HG03432 (cell line): ENCODE data around the gene TFE3.
"Not testable (repeated sequence)": the region's sequence is repeated elsewhere in the genome, so short reads cannot be mapped to it uniquely, and the experiment has no call there.

Source experiments
- ATAC-seq: cut with Tn5 transposase; IDR thresholded peaks from one replicate; pipeline ENCODE4 v1.9.1; 2021; ENCODE audit warnings: mild to moderate bottlenecking, moderate library complexity; ENCODE audit not compliant: unreplicated experiment

The TFE3 gene

DNA sequence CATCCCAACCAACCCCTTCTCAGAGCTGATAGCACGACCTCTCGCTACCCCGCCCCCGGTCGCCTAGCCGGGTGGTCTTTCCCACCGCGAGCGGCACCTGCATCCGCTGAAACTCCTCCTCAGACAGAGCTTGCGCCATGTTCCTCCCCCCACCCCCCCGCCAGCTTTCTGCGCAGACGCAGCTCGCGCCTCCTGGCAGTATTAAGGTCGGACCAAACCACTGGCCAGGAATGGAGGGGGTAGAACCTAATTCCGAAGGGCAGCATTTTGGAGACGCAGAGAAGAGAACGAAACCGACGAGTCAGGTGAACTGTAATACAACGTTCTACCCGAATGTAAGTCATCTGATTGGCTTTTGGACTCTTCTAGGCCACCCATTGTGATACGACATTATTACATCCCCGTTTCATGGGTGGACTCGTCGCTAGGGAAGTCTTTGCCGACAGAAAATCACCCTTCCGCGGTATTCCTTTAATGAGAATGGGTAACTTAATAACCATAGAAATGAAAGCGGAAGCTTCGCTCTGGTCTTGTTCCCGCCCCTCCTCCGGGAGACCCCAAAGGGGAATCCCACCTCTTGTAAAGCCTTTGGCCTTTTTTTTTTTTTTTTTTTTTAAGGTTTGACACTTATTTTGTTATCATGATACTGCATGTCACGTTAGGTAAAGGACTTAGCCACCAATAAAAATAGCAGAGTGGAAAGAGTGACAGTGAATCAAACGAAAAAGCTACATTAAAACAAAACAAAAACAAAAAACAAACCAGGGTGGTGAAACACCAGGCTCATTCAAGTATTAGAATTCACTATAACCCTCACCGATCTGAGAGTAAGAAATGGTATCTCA, 40.8 kb downstream of the TFE3 start, which contains the start of gene GRIPAP1:
Gene GRIPAP1, minus strand, starts transcription at position 174 of the 845 bp plus-strand sequence. Its CDS starts 35 bp downstream, at position 139.
- peak; percentile 86 for ATAC-seq

DNA sequence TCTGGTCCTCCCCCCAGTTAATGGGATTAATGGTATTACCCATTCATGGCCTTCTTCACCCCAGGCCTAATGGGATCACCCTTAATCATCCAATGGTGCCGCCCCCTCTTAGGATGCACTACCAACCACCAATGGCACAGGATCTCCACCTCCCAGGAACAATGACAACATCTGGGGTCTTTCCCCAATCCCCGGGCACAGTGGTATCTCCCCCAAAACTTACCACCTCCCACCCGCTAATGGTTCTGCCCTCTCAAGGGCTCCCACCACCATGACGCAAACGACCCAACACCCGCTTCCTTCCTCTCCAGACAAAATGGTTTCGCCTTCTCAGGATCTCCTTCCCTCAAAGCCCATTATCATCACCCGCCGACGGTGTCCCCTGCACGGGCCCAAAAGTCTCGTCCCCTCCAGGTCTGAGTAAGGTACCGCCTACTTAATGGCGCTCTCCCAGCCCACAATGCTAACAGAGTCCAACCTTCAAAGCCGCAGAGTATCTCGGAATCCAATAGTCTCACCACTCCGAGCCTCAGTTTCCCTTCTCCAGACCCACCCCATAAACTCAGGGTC, 41.6 kb downstream of the TFE3 start:
- peak; percentile 36 for ATAC-seq

DNA sequence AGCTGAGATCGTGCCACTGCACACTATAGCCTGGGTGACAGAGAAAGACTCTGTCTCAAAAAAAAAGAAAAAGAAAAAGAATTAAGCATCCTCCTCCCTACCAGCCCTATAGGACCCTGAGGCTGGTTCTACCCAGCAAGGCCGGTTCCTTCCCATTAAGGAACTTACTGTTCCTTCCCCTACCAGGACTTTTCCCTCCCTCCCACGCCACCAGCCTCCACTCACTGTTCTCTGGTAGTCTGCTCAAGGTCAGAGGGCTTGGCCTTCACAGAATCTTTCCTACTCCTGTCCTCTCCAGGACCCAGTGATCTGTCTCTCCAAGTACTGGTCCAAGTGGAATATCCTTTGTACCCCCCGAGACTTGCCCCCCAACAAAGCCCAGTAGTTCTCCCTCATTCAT, 42.5 kb downstream of the TFE3 start:
- ATAC-seq, result no peak

DNA sequence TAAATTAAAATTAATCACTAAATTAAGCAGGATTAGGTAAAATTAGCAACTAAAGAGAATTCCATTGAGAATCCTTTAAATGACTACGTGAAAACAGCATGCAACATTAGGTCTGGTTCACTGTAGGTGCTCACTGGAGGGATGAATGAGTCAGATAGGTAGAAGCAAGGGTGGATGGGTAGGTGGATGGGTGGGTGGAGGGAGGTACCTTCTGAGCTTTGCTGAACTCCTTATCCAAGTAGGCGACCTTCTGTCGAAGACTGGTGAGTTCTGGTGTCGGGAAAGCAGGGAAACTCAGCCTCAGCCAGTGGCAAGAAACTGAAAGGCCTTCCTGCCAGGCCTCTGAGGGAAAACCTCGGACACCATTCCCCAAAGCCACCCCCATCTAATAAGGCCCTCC, 44.1 kb downstream of the TFE3 start:
- ATAC-seq, result no peak

DNA sequence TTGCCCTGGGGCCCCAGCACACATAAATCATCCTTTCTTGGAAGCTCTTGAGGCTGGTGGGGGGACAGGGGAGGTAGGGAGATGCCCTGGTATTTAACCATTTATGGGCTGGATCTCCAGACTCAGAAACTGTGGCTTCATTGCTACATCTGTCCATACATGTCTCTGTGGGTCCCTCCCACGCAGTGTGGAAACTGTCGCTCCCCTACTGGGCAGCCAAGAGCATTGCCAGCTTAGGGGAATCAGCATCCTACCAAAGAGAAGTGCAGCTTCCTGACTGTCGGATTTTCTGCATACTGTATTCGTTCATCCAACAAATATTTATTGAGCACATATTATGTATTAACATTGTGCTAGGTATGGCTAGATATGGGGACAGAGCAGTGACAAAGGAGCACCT, 44.8 kb downstream of the TFE3 start:
- ATAC-seq, result no peak

DNA sequence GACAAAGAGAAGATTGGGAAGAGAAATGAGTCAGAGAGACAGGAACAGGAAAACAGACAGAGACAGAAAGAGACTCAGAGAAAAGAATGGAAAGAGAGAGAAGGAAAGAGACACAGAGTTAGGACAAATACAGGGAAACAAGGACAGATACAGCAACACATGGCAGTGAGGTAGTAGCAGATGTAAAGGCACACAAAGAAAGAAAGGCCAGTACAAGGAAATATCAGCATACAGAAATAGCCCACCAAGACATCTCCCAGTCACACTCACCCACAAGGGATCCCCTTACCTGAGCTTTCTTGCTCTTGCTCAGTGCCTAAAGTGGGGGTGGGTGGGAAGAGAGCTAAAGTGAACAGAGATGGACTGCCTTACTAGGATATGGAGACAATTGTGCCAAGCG, 45.3 kb downstream of the TFE3 start:
- no peak for ATAC-seq

DNA sequence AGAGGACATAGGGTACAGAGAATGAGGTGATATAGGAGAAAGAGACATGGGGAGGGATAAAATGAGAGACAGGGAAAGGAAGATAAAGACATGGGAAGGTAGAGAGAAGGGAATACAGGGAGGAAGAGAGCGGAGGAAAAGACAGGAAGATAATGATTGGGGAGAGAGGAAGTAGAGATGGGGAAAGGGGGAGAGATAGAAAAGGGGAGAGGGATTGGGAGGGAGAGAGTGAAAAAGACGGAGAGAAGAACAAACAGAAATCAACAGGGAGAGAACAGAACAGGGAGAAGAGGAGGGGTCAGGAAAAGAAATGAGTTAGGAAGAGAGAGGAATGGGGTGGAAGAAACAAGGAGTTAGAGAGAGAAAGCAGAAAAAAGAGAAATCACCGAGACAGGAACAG, 45.7 kb downstream of the TFE3 start:
- ATAC-seq, result no peak

DNA sequence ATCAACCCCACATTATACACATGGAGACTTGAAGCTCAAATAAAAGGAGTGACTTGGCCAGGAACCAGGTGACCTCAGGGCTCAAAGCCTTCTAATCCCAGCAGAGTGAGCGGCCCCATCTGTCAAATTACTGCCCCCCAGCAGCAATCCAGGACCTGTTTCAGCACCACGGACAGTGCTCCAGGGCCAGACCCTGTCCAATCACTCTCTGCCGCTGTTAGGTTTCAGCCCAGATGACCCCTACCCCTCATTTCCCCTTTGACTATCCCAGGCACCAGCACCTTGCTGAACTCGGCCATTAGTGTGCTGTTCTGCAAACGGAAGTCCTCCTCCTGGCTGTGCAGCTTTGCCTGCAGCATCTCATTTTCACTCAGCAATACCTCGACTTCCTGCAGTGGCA, 46.2 kb downstream of the TFE3 start:
- ATAC-seq, result no peak

DNA sequence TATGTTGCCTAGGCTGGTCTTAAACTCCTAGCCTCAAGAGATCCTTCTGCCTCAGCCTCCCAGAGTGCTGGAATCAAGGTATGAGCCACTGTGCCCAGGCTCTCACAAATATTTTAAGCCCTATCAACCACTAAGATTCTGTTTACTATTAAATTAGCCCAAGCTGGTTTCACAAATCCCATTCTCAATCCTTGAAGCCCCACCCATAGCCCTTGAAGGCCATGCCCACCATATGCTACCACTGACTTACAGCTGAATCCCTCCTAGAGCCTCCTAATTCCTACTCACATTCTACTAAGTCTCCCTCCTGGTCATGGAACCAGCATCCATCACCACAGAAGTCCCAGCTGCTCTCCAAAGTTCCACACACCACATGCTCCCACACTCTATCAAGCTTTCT, 50.8 kb downstream of the TFE3 start:
- ATAC-seq, result no peak

DNA sequence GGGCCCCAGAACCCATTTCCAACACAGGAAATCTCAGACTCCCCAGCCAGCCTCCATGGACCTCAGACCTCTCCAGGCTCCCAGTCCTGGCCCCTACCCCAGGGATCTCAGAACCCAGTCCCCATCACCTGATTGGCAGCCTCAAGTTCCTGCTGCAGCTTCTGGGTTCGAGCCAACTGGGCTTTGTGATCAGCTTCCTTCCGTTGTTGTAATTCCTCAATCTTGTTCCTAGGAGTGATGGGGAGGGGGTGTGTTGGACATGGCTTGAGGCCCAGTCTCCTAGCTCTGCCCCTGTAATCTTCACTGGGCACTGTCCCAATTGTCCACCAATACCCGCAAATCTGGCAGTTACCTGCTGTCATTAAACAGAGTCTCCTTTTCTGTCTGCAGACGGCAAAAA, 53.7 kb downstream of the TFE3 start:
- no peak for ATAC-seq

DNA sequence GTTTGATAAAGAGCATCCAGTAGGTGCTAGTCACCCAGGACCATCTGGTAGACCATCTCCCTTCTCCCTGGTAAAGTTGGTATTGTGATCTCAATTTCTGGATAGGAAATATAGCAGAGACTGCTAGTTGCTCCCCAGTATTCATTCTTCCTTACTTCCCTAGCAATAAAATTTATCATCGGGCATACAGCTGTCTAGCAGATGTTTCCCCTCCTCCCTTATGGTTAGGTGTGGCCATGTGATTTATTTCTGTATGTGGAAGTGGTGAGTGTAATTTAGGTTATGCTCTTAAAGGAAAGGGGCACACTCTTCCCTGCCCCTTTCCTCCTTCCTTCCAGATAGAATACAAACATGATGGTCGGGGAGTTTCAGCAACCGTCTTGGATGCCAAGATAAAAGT, 59.3 kb downstream of the TFE3 start:
- ATAC-seq, result no peak

DNA sequence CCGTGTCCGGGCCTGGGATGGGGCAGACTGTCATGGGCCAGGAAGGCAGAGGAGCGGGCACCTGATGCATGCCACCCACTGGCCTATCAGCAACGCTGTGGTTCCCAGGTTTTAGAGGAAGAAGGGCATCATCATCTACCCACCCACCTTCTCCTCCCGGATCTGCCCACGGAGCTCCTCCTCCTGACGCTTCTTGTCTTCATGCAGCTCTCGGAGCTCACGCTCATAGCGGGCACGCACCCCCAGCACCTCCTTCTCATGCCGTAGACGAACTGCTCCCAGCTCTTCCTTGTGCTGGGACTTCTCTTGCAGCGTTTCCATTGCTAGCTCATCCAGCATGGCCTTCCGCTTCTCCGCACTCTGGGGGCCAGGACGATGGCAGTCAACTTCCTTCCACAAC, 60.1 kb downstream of the TFE3 start:
- no peak for ATAC-seq

DNA sequence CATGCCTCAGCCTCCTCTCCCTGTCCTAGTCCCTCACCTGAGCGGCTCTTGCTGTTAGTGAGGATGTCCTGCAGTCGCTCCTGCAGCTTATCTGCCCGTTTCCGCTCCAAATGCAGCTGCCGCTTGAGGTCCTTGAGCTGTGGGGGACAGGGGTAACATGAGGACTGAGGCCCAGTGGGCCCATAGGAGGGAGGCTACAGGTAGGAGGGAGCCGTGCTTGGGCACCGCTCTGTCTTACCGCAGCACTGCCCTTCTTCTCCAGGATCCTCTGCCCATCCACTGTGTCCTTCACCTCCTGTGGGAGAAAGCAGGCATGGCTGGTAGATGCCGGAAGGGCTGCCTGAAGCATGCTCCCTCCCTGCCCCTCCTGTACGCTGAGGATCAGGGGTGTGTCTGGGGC, 62.0 kb downstream of the TFE3 start:
- no peak for ATAC-seq

DNA sequence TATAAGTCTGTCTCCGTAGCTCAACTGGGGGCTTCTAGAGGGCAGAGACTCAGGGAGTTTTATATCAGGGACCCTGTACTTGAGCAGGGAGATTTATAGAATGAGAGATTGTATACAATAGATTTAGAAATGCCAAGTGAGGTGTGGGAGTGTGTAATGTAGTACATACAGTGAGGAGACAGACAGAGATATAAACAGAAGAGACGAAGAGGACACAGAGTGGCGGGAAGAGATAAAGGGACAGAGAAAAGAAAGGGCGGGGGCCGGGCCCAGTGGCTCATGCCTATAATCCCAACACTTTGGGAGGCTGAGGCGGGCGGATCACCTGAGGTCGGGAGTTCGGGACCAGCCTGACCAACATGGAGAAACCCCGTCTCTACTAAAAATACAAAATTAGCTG, 62.8 kb downstream of the TFE3 start:
- ATAC-seq, result not testable (repeated sequence)
